Activated naive CD4-positive, alpha-beta T cell treated with anti-CD3 and anti-CD28 coated beads, Interleukin-2, amount 50 U/mL, for 72 hours (primary cell): ENCODE results near the gene C10orf90. TPM values are rescaled to one million over a fixed set of nuclear protein-coding genes. Genes with fewer than 3 reads are reported as not detected.
A peak's percentile ranks its signal among the peaks of the same experiment; 100 is the strongest.

ENCODE experiments used
- ATAC-seq, 2 donors: fragments of 150-1000 bp; cut with Tn5 transposase; 2 replicates each; pipeline ENCODE4 v1.10.0; 2021; ENCODE audit warnings: mild to moderate bottlenecking in 2 of 2, moderate library complexity in 2 of 2
- DNase-seq, 2 donors: peaks; one replicate each; pipeline ENCODE4 v3.0.0; 2021 to 2022; ENCODE audit warnings: low spot score in 2 of 2
- H3K27ac Mint-ChIP-seq, 2 donors: one replicate each; pipeline ENCODE4 v1.8.0; 2022; ENCODE audit warnings: mild to moderate bottlenecking in 2 of 2, mixed read lengths in 2 of 2
- H3K36me3 Mint-ChIP-seq, 2 donors: one replicate each; pipeline ENCODE4 v1.8.0; 2022; ENCODE audit warnings: mixed read lengths in 2 of 2
- H3K9me3 Mint-ChIP-seq, 2 donors: one replicate each; pipeline ENCODE4 v1.8.0; 2022; ENCODE audit warnings: mixed read lengths in 2 of 2
- total RNA-seq, 2 donors: library from RNA; stranded (reverse); gene quantifications; one replicate each; pipeline ENCODE4 v1.2.3, GENCODE V29; 2022

The C10orf90 gene
- total RNA-seq, 2 donors from 2014 or later: not detected

GRCh38 chr10:126617733-126618132, 52.8 kb downstream of the C10orf90 start:
- H3K9me3 Mint-ChIP-seq: peaks cover 11 to 13% of the 10 kb centered on the region in 2 donors
- H3K36me3 Mint-ChIP-seq: no peaks in the 10 kb centered on the region
- ATAC-seq: no peak
- DNase-seq: no peak
- no peak overlapping the region for H3K27ac Mint-ChIP-seq

DNA sequence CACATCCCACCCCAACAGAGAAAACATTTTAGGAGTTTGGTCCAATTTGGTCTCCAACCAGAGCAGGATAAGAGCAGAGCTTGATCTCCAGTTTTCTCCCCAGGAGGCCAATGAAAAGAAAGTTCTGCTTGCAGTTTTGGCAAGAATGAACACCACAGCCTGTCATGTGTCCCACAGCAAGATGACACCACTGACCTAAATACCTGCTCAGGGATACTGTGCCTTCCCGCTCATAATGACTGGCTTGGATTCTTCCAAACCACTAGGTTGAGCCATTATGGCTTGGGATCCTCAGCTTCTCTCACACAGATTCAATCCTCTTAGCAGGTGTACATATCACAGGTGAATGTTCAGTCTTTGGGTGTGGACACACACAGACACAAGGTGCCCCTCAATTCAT, 53.3 kb downstream of the C10orf90 start:
- H3K36me3 Mint-ChIP-seq: no peaks in the 10 kb centered on the region
- peaks cover 10 to 11% of the 10 kb centered on the region in 2 donors for H3K9me3 Mint-ChIP-seq
- H3K27ac Mint-ChIP-seq: no peak overlapping the region
- ATAC-seq (no peak), DNase-seq (no peak)

DNA sequence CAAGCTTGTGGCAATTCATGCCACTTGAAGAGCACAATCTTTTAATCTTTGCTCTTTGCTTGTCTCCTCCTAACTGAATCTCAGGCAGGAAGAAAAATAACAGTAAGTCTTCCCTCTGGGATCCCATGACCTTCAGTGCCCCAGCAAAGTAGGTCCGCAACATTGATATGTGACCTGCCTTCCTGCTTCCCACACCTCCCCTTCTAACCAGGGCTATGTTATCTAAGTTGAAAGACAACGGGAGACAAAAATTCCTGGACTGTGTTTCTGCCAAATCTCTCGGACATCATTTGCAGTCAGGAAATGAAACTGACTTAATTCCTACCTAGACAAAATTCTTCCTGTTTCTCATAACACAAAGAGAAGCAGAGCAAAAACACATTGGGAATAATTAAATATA, 53.8 kb downstream of the C10orf90 start:
- ATAC-seq: no peak
- Mint-ChIP-seq H3K36me3 (no peaks in the 10 kb centered on the region), H3K9me3 (peaks cover 6 to 11% of the 10 kb centered on the region in 2 donors), H3K27ac (no peak overlapping the region)
- no peak for DNase-seq

DNA sequence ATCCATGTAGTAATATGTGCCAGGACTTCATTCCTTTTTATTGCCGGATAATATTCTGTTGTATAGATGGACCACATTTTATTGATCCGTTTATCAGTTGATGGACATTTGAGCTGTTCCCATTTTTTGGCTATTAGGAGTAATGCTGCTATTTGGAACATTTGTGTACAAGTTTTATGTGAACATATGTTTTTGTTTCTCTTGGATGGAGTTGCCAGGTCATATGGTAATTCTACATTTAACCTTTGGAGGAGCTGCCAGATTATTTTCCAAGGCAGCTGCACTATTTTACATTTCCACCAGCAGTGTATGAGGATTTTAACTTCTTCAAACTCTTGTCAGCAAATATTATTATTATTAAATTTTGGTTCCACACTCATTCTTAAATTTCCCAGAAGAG, 59.2 kb downstream of the C10orf90 start:
- DNase-seq (no peak), ATAC-seq (no peak)
- Mint-ChIP-seq H3K36me3 (no peaks in the 10 kb centered on the region), H3K9me3 (peaks cover 4% of the 10 kb centered on the region in 2 donors), H3K27ac (no peak overlapping the region)

- Mint-ChIP-seq H3K27ac (no peak overlapping the region), H3K36me3 (no peaks in the 10 kb centered on the region), H3K9me3 (peaks cover 4% of the 10 kb centered on the region in 2 donors)
- DNase-seq: no peak
- no peak for ATAC-seq
These were observed 60.9 kb downstream of the C10orf90 start for GRCh38 chr10:126609566-126609965.

GRCh38 chr10:126599949-126600682, 70.4 kb downstream of the C10orf90 start:
- H3K27ac Mint-ChIP-seq: no peak overlapping the region
- H3K36me3 Mint-ChIP-seq: no peaks in the 10 kb centered on the region
- H3K9me3 Mint-ChIP-seq: peaks cover 0 to 6% of the 10 kb centered on the region in 2 donors
- ATAC-seq (no peak), DNase-seq (no peak)

GRCh38 chr10:126598009-126598408, 72.5 kb downstream of the C10orf90 start:
- Mint-ChIP-seq H3K27ac (no peak overlapping the region), H3K9me3 (peaks cover 5 to 8% of the 10 kb centered on the region in 2 donors), H3K36me3 (no peaks in the 10 kb centered on the region)
- peak in 1 of 2 donors; percentile 6 for DNase-seq
- ATAC-seq: peak in 1 of 2 donors; percentile 47

DNA sequence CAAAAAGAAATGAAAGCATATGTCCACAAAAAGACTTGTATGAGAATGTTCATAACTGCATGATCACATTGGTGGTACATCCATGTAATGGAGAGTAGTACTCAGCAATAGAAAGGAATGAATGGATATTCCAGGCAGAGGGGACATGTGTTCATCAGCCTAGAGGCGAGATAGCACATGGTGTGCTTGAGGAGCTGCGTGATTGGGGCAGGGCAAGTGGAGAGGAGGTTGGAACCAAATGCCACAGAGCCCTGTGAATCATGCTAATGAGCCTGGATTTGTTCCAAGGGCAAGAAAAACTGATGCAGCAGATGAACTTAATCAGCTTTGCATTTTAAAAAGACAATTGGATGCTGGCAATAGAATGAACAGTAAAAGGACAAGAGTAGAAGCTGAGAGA, 73.3 kb downstream of the C10orf90 start:
- DNase-seq (no peak), ATAC-seq (no peak)
- no peak overlapping the region for H3K27ac Mint-ChIP-seq
- no peaks in the 10 kb centered on the region for H3K36me3 Mint-ChIP-seq
- peaks cover 0 to 8% of the 10 kb centered on the region in 2 donors for H3K9me3 Mint-ChIP-seq

DNA sequence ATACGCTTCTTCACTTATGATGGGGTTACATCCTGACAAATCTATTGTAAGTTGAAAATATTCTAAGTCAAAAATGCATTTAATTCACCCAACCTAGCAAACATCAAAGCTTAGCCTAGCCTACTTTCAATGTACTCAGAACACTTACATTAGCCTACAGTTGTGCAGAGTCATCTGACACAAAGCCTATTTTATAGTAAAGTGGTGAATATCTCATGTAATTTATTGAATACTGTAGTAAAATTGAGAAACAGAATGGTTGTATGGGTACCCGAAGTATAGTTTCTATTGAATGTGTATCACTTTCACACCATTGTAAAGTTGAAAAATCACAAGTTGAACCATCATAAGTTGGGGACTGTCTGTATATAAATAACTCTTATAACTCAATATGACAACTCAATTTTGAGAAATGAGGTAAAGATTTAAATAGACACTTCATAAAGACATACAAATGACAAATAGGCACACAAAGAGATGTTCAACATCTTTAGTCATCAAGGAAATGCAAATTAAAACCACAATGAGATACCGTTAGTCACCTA, 73.9 kb downstream of the C10orf90 start:
- Mint-ChIP-seq H3K9me3 (peaks cover 0 to 8% of the 10 kb centered on the region in 2 donors), H3K36me3 (no peaks in the 10 kb centered on the region), H3K27ac (no peak overlapping the region)
- DNase-seq: no peak
- peak in 1 of 2 donors; percentile 28 for ATAC-seq

- no peak for DNase-seq
- H3K27ac Mint-ChIP-seq: no peak overlapping the region
- ATAC-seq: no peak
- H3K36me3 Mint-ChIP-seq: no peaks in the 10 kb centered on the region
- H3K9me3 Mint-ChIP-seq: peaks cover 7 to 8% of the 10 kb centered on the region in 2 donors
These were observed 75.3 kb downstream of the C10orf90 start for GRCh38 chr10:126595160-126595559.

GRCh38 chr10:126593968-126594701, 76.4 kb downstream of the C10orf90 start:
- no peak for ATAC-seq

DNA sequence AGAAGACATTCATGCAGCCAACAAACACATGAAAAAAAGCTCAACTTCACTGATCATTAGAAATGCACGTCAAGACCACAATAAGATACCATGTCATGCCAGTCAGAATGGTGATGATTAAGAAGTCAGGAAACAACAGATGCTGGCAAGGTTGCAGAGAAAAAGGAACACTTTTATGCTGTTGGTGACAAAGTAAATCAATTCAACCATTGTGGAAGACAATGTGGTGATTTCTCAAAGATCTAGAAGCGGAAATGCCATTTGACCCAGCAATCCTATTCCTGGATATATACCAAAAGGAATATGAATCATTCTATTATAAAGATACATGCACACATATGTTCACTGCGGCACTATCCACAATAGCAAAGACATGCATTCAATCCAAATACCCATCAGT, 77.6 kb downstream of the C10orf90 start:
- DNase-seq (no peak), ATAC-seq (no peak)
- peaks cover 8 to 17% of the 10 kb centered on the region in 2 donors for H3K9me3 Mint-ChIP-seq
- H3K36me3 Mint-ChIP-seq: no peaks in the 10 kb centered on the region
- H3K27ac Mint-ChIP-seq: no peak overlapping the region

More at GRCh38 chr10:126593968-126594701, 76.4 kb downstream of the C10orf90 start:
- DNase-seq: no peak
- Mint-ChIP-seq H3K9me3 (peaks cover 8 to 10% of the 10 kb centered on the region in 2 donors), H3K36me3 (no peaks in the 10 kb centered on the region), H3K27ac (no peak overlapping the region)

DNA sequence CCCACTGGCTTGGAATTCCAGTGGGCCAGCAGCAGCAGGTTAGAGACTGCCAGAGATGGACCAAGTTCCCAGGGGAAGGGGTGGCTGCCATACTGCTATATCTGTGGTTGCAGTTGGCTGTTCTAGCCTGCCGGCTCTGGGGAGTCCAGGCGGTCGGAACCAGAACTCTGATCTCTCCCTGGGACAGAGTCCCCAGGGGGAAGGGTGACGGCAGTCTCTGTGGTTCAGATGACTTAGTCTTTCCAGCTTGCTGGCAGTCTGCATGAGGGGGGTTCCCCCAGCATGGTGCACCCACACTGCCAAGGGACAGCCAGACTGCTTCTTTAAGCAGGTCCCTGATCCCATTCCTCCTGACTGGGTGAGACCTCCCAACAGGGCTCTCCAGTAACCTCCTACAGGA, 82.5 kb downstream of the C10orf90 start:
- H3K36me3 Mint-ChIP-seq: peaks cover 0 to 4% of the 10 kb centered on the region in 2 donors
- peaks cover 0 to 26% of the 10 kb centered on the region in 2 donors for H3K9me3 Mint-ChIP-seq
- no peak overlapping the region for H3K27ac Mint-ChIP-seq
- DNase-seq: no peak
- ATAC-seq: no peak

DNA sequence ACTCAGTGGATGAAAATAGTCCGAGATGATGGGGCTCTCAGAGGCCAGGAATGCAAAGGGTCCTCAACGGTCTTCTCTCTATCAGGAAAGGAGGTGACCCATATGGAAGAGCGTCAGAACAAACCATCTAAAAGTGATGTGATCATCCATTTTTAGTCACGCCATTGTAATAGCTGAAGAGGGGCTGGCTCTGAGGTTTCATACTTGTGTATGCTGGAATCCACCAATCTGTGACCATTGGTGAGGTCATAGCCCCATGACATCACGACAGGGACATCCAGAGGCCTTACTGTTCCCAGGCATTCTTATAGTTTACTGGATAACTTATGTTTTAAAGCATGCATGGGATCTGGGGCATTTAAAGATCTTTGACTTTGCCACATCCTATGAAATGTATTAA, 83.6 kb downstream of the C10orf90 start:
- H3K9me3 Mint-ChIP-seq: peaks cover 0 to 26% of the 10 kb centered on the region in 2 donors
- no peak for ATAC-seq
- no peak overlapping the region for H3K27ac Mint-ChIP-seq

DNA sequence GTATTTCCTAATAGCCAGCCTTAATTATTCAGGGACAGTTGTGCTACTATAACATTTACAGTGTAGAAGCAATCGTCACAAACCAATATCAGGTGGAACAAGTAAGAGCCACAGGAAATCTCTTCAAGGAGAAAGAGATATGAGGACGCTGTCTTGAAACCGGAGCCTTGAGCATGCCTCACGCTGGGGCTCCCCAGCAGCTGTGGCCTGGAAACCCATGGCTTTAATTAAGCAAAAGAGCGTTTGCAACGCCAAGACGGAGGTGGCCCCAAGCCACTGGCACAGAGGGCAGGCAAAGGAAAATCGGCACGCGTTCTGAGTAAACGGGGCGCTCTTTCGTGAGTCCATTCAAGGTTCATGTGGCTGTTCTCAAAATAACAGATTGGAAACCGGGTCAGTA, 84.4 kb downstream of the C10orf90 start:
- no peak for ATAC-seq
- peaks cover 0 to 4% of the 10 kb centered on the region in 2 donors for H3K36me3 Mint-ChIP-seq
- DNase-seq: no peak
- H3K27ac Mint-ChIP-seq: no peak overlapping the region
- H3K9me3 Mint-ChIP-seq: peaks cover 0 to 26% of the 10 kb centered on the region in 2 donors

More for the DNA sequence above, 83.6 kb downstream of the C10orf90 start:
- H3K36me3 Mint-ChIP-seq: peaks cover 0 to 4% of the 10 kb centered on the region in 2 donors
- DNase-seq: no peak

- H3K27ac Mint-ChIP-seq: no peak overlapping the region
- peaks cover 0 to 4% of the 10 kb centered on the region in 2 donors for H3K36me3 Mint-ChIP-seq
- ATAC-seq (no peak), DNase-seq (no peak)
- H3K9me3 Mint-ChIP-seq: peaks cover 0 to 27% of the 10 kb centered on the region in 2 donors
These were observed 85.1 kb downstream of the C10orf90 start for GRCh38 chr10:126585249-126586017.
